T-helper 1 cell treated with Interleukin-12 subunit alpha and Interleukin-12 subunit beta and Interleukin-4 antibody, amounts not matched to agents 30 μg/mL and 1 μg/mL, for 36 hours (primary cell): ENCODE measurements around the gene MSRB3.

Experiments used
- H3K27ac Mint-ChIP-seq: one replicate; pipeline ENCODE4 v1.8.0; 2021; ENCODE audit warnings: mild to moderate bottlenecking, mixed read lengths
- H3K27me3 Mint-ChIP-seq: one replicate; pipeline ENCODE4 v1.8.0; 2021; ENCODE audit warnings: low read depth, mixed read lengths
- H3K36me3 Mint-ChIP-seq: one replicate; pipeline ENCODE4 v1.8.0; 2021; ENCODE audit warnings: low read depth, mixed read lengths
- H3K4me1 Mint-ChIP-seq: one replicate; pipeline ENCODE4 v1.8.0; 2021; ENCODE audit warnings: low read depth, mixed read lengths
- H3K4me3 Mint-ChIP-seq: one replicate; pipeline ENCODE4 v1.8.0; 2021; ENCODE audit warnings: mild to moderate bottlenecking, moderate library complexity, mixed read lengths
- H3K9me3 Mint-ChIP-seq: one replicate; pipeline ENCODE4 v1.8.0; 2021; ENCODE audit warnings: mixed read lengths

The MSRB3 gene

GRCh38 chr12:65510007-65510406 lies 231.5 kb downstream of the MSRB3 start:
- Mint-ChIP-seq H3K4me1 (no peaks in the 10 kb centered on the region), H3K27ac (no peak overlapping the region), H3K27me3 (no peaks in the 10 kb centered on the region), H3K4me3 (no peak overlapping the region), H3K36me3 (no peaks in the 10 kb centered on the region), H3K9me3 (no peaks in the 10 kb centered on the region)

GRCh38 chr12:65510584-65511050 lies 232.1 kb downstream of the MSRB3 start:
- Mint-ChIP-seq H3K27ac (no peak overlapping the region), H3K4me1 (no peaks in the 10 kb centered on the region), H3K4me3 (no peak overlapping the region), H3K36me3 (no peaks in the 10 kb centered on the region), H3K27me3 (no peaks in the 10 kb centered on the region), H3K9me3 (no peaks in the 10 kb centered on the region)

- no peak overlapping the region for H3K4me3 Mint-ChIP-seq
- no peak overlapping the region for H3K27ac Mint-ChIP-seq
- no peaks in the 10 kb centered on the region for H3K36me3 Mint-ChIP-seq
- H3K27me3 Mint-ChIP-seq = no peaks in the 10 kb centered on the region
- no peaks in the 10 kb centered on the region for H3K4me1 Mint-ChIP-seq
- no peaks in the 10 kb centered on the region for H3K9me3 Mint-ChIP-seq
Observed at GRCh38 chr12:65511134-65511834, 232.8 kb downstream of the MSRB3 start.

GRCh38 chr12:65511912-65512311 lies 233.4 kb downstream of the MSRB3 start:
- H3K36me3 Mint-ChIP-seq = no peaks in the 10 kb centered on the region
- H3K9me3 Mint-ChIP-seq = no peaks in the 10 kb centered on the region
- H3K4me1 Mint-ChIP-seq = no peaks in the 10 kb centered on the region
- no peak overlapping the region for H3K27ac Mint-ChIP-seq
- no peaks in the 10 kb centered on the region for H3K27me3 Mint-ChIP-seq
- no peak overlapping the region for H3K4me3 Mint-ChIP-seq
